NCI-H128 (cell line): ENCODE data around the gene C5orf34.
A peak's percentile ranks its signal among the peaks of the same experiment; 100 is the strongest.
"Not testable (repeated sequence)": the region's sequence is repeated elsewhere in the genome, so short reads cannot be mapped to it uniquely, and the experiment has no call there.

Experiments used
- DNase-seq: peaks from one replicate; lab custom pipeline; 2025; ENCODE audit not compliant: unreplicated experiment; lab: John Stamatoyannopoulos, UW

The C5orf34 gene

GRCh38 chr5:43520615-43521014, 5.7 kb upstream of the C5orf34 start:
- no peak for DNase-seq

- DNase-seq, result no peak
Measured at GRCh38 chr5:43515678-43516048, 715 bp upstream of the C5orf34 start.

- peak; percentile 51 for DNase-seq
Measured at GRCh38 chr5:43514471-43514815, 505 bp downstream of the C5orf34 start.

GRCh38 chr5:43514025-43514424, 923 bp downstream of the C5orf34 start:
- no peak for DNase-seq

GRCh38 chr5:43511062-43511461, 3.9 kb downstream of the C5orf34 start:
- not testable (repeated sequence) for DNase-seq

- DNase-seq, result no peak
Measured at GRCh38 chr5:43498581-43498980, 16.4 kb downstream of the C5orf34 start.

- DNase-seq, result no peak
Measured at GRCh38 chr5:43497311-43498104, 17.4 kb downstream of the C5orf34 start.

GRCh38 chr5:43491326-43491725, 23.6 kb downstream of the C5orf34 start:
- no peak for DNase-seq

GRCh38 chr5:43486353-43486752, 28.6 kb downstream of the C5orf34 start:
- DNase-seq, result no peak

- no peak for DNase-seq
Measured at GRCh38 chr5:43485406-43485805, 29.5 kb downstream of the C5orf34 start.

GRCh38 chr5:43484106-43484849, 30.7 kb downstream of the C5orf34 start:
- peak; percentile 78 for DNase-seq

GRCh38 chr5:43483298-43484105, 31.4 kb downstream of the C5orf34 start, which contains the start of gene TMEM267:
TSS of gene TMEM267 (minus strand) at chr5:43483865. CDS start at chr5:43453969, 29,896 bp downstream.
- peak; percentile 87 for DNase-seq

- DNase-seq, result no peak
Measured at GRCh38 chr5:43482490-43483297, 32.3 kb downstream of the C5orf34 start.

GRCh38 chr5:43469671-43470391, 45.1 kb downstream of the C5orf34 start:
- DNase-seq, result no peak

- no peak for DNase-seq
Measured at GRCh38 chr5:43467100-43467499, 47.8 kb downstream of the C5orf34 start.

- not testable (repeated sequence) for DNase-seq
Measured at GRCh38 chr5:43465455-43465854, 49.5 kb downstream of the C5orf34 start.

- no peak for DNase-seq
Measured at GRCh38 chr5:43461066-43461465, 53.9 kb downstream of the C5orf34 start.

- no peak for DNase-seq
Measured at GRCh38 chr5:43456556-43456955, 58.4 kb downstream of the C5orf34 start.

- not testable (repeated sequence) for DNase-seq
Measured at GRCh38 chr5:43441575-43441974, 73.4 kb downstream of the C5orf34 start.

- DNase-seq, result no peak
Measured at GRCh38 chr5:43437062-43437660, 77.8 kb downstream of the C5orf34 start.
